ENCODE results near the gene ARHGAP6. TPM values are rescaled to one million over a fixed set of nuclear protein-coding genes. Genes with fewer than 3 reads are reported as not detected.

ARHGAP6 gene
- polyA plus RNA-seq, 1 experiment: 1.3 TPM

GRCh38 chrX:11606408-11606807, 59.3 kb downstream of the ARHGAP6 start:
- no peak overlapping the region for H3K4me3 ChIP-seq (ENCODE audit: low read depth, low read length)
- DNase-seq (ENCODE audit: low read depth): no peak
- ChIA-PET CTCF (no interaction called here), POLR2A (no interaction called here)
- no peaks in the 10 kb centered on the region for H3K36me3 ChIP-seq (ENCODE audit: control insufficient read depth, insufficient read depth, low read length)
- H3K27me3 ChIP-seq (ENCODE audit: control insufficient read depth, insufficient read depth, low read length): no peaks in the 10 kb centered on the region
- no peak for TF ChIP-seq CTCF (IDR thresholded peaks at IDR 0.05; ENCODE audit: insufficient read depth, low read depth, low read length)

- no peaks in the 10 kb centered on the region for H3K27me3 ChIP-seq (ENCODE audit: control insufficient read depth, insufficient read depth, low read length)
- no peak overlapping the region for H3K4me3 ChIP-seq (ENCODE audit: low read depth, low read length)
- ChIA-PET CTCF (no interaction called here), POLR2A (no interaction called here)
- TF ChIP-seq CTCF (IDR thresholded peaks at IDR 0.05; ENCODE audit: insufficient read depth, low read depth, low read length): no peak
- no peak for DNase-seq (ENCODE audit: low read depth)
- H3K36me3 ChIP-seq (ENCODE audit: control insufficient read depth, insufficient read depth, low read length): no peaks in the 10 kb centered on the region
Measured at GRCh38 chrX:11600578-11600977, 65.1 kb downstream of the ARHGAP6 start.

GRCh38 chrX:11597479-11597878, 68.2 kb downstream of the ARHGAP6 start:
- Histone ChIP-seq H3K4me3 (ENCODE audit: low read depth, low read length) (no peak overlapping the region), H3K36me3 (ENCODE audit: control insufficient read depth, insufficient read depth, low read length) (no peaks in the 10 kb centered on the region), H3K27me3 (ENCODE audit: control insufficient read depth, insufficient read depth, low read length) (no peaks in the 10 kb centered on the region)
- DNase-seq (ENCODE audit: low read depth): no peak
- ChIA-PET CTCF (no interaction called here), POLR2A (no interaction called here)
- no peak for TF ChIP-seq CTCF (IDR thresholded peaks at IDR 0.05; ENCODE audit: insufficient read depth, low read depth, low read length)

- ChIA-PET POLR2A (no interaction called here), CTCF (no interaction called here)
- no peak overlapping the region for H3K4me3 ChIP-seq (ENCODE audit: low read depth, low read length)
- H3K27me3 ChIP-seq (ENCODE audit: control insufficient read depth, insufficient read depth, low read length): no peaks in the 10 kb centered on the region
- no peak for DNase-seq (ENCODE audit: low read depth)
- TF ChIP-seq CTCF (IDR thresholded peaks at IDR 0.05; ENCODE audit: insufficient read depth, low read depth, low read length): no peak
- no peaks in the 10 kb centered on the region for H3K36me3 ChIP-seq (ENCODE audit: control insufficient read depth, insufficient read depth, low read length)
Measured at GRCh38 chrX:11591723-11592346, 73.9 kb downstream of the ARHGAP6 start.

- no peak for DNase-seq (ENCODE audit: low read depth)
- CTCF ChIA-PET: no interaction called here
- TF ChIP-seq CTCF (IDR thresholded peaks at IDR 0.05; ENCODE audit: insufficient read depth, low read depth, low read length): no peak
- POLR2A ChIA-PET: no interaction called here
- no peaks in the 10 kb centered on the region for H3K36me3 ChIP-seq (ENCODE audit: control insufficient read depth, insufficient read depth, low read length)
- no peak overlapping the region for H3K4me3 ChIP-seq (ENCODE audit: low read depth, low read length)
- H3K27me3 ChIP-seq (ENCODE audit: control insufficient read depth, insufficient read depth, low read length): no peaks in the 10 kb centered on the region
Measured at GRCh38 chrX:11589641-11590040, 76.1 kb downstream of the ARHGAP6 start.

All from BJ (cell line).